HG02884 (cell line): ENCODE data around the gene HDAC1.

ENCODE experiments used
- ATAC-seq: cut with Tn5 transposase; IDR thresholded peaks from one replicate; pipeline ENCODE4 v1.9.1; 2021; ENCODE audit warnings: mild to moderate bottlenecking, moderate library complexity; ENCODE audit not compliant: unreplicated experiment

The HDAC1 gene

GRCh38 chr1:32327204-32327603, 35.3 kb downstream of the HDAC1 start:
- no peak for ATAC-seq

- no peak for ATAC-seq
These were observed 38.1 kb downstream of the HDAC1 start for GRCh38 chr1:32329931-32330466.

DNA sequence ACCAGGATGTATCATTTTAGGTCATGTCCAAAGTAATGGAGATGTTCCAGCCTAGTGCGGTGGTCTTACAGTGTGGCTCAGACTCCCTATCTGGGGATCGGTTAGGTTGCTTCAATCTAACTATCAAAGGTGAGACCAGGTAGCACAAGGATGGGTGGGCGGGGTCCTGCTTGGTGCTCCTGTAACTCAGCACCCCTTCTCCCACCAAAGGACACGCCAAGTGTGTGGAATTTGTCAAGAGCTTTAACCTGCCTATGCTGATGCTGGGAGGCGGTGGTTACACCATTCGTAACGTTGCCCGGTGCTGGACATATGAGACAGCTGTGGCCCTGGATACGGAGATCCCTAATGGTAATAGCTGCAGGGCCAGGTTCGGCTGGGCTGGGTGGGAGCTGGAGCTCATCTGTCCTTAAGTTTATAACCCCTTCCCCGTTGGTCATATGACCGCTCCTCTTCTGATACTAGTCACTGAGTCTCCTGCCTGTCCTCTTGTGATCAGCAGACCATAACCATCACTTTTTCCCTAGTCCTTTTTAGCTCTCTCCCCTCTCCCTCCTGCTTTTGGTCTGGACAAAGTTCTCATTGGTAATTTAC, 38.8 kb downstream of the HDAC1 start:
- ATAC-seq = no peak

DNA sequence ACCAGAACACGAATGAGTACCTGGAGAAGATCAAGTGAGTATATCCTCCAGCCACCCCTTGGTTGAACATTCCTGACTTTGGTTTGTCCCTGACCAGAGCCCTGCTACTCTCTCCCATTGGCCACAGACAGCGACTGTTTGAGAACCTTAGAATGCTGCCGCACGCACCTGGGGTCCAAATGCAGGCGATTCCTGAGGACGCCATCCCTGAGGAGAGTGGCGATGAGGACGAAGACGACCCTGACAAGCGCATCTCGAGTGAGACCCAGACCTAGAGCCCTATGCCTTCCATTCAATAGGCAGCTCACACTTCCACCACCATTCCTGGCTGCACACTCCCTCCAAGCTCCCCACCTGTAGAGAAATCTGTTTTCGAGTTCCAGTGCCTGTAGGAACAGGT, 39.7 kb downstream of the HDAC1 start:
- no peak for ATAC-seq

DNA sequence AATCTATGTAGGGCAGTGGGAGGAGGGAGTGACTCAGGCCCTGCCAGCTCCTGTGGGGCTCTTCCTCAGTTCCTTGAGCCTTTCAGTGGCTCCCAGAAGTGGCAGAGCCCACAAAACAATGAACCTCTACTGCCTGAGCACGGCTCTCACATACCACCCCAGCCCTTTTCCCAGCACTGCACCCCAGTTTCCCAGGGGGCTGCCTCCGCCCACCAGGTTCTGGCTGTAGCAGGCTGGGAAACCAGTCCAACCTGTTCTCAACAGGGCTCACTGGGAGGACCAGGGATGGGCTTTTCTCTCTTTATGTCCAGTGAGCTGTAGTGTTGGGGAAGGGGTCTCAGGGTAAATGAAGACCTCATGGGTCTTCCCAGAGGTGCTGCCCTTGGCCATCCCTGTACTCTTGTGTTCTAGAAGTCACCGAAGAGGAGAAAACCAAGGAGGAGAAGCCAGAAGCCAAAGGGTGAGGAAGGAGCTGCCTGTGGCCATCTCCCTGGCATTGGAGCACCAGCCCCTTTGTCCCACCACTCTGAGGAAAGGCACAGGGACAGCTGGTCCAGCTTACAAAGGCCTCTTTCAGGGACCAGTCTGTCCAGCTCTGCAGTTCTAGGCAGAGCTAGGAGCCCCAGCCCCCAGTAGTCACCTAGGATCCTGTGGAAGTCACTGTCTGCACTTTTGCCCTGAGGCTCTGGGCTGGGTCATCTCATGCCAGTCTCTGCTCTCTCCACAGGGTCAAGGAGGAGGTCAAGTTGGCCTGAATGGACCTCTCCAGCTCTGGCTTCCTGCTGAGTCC, 40.6 kb downstream of the HDAC1 start:
- no peak for ATAC-seq

DNA sequence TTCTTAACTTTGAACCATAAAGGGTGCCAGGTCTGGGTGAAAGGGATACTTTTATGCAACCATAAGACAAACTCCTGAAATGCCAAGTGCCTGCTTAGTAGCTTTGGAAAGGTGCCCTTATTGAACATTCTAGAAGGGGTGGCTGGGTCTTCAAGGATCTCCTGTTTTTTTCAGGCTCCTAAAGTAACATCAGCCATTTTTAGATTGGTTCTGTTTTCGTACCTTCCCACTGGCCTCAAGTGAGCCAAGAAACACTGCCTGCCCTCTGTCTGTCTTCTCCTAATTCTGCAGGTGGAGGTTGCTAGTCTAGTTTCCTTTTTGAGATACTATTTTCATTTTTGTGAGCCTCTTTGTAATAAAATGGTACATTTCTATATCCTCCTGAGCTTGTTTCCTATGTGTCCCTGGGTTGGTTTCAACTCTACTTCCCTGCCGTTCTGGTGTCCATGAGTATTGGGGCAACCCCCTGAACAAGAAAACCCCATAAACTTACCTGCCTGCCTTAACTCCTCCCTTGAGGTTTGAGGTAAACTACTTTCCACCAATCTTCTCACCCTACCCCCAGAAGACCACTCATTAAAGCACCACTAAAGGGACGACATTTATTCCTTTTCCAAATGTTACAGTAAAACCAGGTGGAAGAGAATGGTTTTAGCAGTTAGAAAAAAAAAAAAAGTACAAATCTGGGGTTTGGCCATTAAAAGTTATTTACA, 41.5 kb downstream of the HDAC1 start:
- ATAC-seq = no peak

DNA sequence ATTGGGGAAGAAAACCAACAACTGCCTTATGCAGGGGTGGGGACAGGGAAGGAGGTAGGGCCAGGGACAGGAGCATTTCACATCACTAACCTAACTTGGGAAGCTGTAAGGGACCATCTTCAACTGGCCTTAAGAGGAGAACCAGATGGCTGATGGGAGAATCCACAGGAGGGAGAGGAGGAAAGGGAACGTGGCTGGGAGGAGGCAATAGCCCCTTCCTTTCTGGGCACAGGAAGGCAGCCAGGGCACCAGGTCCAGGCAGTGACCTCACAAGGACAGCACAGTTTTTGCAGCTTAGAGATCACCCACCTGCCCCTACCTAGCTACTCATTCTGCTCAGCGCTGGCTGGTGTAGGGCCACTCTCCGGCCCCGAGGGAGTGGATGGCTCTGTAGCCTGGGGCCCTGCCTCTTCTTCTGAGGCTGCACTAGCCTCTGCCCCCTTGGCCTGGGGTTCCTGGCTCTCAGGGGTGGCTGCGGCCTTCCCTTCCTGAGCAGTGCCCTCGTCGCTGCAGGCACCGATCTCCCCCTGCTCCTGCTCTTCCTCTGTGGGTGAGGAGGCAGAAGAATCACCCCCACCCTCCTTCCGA, 42.5 kb downstream of the HDAC1 start:
- no peak for ATAC-seq

- ATAC-seq = no peak
These were observed 43.1 kb downstream of the HDAC1 start for GRCh38 chr1:32334864-32335534.

GRCh38 chr1:32335535-32335789, 43.6 kb downstream of the HDAC1 start:
- ATAC-seq = no peak

DNA sequence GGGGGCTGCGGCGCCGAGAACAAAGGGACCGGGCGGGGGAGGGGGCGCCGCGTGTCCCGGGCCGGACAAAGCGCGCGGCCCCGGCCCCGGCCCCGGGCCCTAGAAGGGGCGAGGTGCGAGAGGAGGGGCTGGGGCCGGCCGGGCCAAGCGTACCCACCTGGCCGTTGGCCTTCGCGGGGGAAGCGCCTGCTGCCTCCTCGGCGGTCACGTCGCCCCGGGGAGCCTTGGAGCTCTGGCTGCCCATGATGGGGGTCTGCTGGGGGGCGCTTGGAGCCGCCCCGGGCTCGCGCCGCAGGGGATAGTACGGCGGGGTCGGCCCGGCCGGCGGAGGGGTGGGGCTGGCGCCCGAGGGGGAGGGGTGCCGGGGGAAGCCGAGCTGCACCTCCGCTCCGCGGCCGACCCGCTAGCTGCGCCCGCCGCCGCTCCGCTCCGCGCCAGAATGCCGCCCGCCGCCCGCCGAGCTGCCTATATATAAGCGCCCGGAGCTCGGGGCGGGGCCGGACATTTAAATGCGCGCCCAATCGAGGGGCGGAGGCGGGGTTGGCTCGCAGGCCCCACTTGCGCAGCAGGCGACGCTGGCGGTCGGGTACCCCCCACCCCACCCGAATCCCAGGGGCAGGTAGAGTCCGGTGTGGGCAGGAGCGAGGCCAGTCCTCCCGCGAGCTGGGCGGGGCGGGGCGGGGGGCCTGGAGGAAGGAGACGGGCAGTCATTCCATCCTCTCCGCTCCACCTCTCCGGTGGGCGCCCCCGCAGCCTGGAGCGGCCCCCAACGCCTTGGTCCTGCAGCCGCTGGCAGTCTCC, 44.1 kb downstream of the HDAC1 start, which contains the start of gene MARCKSL1:
MARCKSL1 (minus strand) TSS at position 444 of the 801 bp plus-strand sequence; CDS start at position 244, 200 bp downstream.
- ATAC-seq = no peak

GRCh38 chr1:32336591-32336932, 44.7 kb downstream of the HDAC1 start:
- ATAC-seq = no peak

GRCh38 chr1:32336963-32337675, 45.2 kb downstream of the HDAC1 start:
- ATAC-seq = no peak

DNA sequence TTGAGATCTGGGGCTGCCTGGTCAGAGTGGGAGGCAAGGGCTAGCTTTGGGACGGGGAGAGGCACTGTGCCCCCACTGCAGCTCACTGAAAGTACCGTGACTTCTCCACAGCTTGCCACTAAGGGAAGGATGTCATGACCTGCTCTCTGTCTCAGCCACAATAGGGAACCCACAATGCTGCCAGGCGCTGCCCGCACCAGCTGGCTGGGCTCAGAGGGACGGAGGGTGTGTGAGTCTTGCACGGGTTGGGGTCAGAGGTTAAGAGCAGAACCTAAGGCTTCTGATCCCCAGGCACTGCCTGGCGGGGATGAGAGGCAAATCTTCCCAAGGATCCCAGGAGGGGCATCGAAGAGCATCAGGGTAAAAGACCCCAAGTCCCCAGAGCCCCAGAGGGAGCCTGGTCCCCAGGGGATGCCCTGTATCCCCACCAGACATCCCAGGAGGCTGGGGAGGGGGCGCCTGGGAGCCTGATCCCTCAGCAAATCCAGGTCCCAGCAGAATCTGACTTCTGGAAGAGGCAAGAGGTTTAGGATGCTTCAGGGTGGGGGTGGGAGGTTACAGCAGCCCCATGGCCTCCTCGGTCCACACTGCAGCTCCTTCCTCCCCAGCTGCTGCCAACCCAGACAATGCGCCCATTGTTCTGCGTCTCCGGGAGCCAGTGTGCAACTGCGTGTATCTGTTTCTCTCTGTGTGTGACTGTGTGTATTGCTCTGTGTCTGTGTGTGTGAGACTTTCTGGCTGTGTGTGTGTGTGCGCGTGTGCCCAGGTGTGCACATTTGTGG, 46.2 kb downstream of the HDAC1 start:
- ATAC-seq = no peak

DNA sequence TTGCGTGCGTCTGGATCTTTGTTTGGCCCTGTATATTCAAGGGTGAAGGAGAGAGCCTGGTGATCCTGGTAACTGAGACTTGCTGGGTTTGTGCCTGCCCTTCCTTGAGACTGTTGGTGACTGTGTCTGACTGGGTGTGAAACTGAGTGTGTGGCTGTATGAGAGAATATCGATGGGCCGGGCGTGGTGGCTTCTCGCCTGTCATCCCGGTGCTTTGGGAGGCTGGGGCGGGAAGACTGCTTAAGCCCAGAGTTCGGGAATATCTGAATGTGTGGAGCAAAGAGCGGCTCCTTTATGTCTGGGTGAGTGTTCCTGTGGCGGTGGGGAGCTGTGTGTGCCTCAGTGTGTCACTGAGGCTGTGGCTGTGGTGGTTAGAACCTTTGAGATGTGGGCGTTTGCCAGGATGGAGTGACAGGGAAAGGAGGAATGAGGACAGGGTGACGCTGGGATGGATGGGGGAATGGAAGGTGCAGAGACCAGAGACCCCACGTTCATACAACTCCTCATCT, 46.8 kb downstream of the HDAC1 start:
- no peak for ATAC-seq

DNA sequence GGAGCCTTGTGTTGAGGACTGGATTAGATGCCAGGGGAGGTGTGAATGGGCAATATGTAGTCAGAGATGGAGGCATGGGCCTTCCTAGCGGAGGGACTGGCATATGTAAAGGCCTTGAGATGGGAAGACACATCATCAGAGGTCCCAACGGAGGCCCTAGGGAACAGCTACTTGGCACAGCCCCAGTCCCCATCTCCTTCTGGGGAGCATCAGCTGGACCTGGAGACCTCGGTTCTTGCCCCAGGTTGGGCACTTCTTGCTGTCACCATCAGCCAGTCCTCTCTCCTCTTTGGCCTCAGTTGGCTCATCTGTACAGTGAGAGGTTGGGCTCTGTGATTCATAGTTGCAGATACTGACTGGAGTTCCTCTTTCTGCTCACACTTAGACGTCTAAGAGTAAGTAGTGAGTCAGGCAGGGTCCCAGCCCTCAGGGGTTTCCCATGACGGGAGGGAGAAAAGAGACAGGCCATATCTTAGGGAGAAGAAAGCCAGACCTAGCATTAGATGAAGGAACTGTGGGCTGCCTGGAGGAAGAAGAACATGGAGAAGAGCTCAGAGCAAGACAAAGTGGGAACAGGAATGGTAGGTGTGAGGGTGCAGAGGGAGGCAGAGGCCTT, 47.6 kb downstream of the HDAC1 start:
- no peak for ATAC-seq

DNA sequence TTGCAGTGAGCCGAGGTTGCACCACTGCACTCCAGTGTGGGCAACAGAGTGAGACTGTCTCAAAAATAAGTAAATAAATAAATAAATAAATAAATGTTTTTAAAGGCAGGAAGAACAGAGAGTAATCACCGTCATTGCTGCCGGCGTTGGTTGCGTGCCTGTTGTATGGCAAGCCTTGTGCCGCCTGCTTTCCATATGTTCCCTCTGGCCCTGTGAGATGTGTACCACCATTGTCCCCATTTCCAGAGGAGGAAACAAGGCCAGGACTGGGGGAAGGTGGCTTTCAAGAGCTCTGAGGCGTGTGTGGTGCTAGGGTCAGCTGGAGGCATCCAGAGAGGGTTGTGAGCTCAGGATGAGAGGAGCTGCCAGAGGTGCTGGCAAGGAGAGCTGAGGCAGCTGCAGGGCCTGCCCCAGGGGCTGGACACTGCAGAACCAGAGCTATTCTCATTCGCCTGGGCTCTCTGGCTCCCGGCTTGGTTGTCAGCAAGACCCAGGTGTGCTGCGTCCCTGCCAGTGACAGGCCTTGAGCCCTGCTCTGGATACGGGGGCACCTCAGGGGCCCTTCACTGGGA, 49.4 kb downstream of the HDAC1 start:
- ATAC-seq = no peak

DNA sequence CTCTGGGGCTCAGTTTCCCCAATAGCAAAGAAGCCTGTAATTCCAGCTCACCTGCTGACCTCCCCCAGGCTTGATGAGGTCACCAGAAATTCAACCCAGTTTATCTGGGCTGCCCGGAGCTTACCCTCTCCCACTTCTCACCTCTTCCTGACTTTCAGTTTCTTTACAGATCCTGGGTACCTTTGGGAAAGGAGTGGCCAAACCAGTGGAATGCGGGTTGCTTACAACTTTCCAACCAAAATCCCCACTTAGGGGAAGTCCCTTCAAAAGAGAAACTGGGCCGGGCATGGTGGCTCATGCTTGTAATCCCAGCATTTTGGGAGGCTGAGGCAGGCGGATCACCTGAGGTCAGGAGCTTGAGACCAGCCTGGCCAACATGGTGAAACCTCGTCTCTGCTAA, 50.1 kb downstream of the HDAC1 start:
- no peak for ATAC-seq

DNA sequence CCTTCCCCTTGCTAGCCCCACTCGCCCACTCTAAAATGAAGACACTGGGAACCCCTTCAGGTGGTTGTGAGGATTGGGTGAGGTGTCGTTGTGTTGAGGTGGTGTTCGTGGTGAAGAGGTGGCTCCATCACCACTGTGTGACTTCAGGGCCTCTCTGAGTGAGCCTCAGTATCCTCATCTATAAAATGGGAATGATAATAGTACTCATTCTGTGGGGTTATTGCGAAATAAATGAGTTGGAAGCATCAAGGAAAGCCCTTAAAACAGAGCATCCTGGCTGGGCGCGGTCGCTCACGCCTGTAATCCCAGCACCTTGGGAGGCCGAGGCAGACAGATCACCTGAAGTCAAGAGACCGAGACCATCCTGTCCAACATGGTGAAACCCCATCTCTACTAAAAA, 50.8 kb downstream of the HDAC1 start:
- ATAC-seq = no peak
